Measurements from ENCODE around the gene FSTL4. TPM values are rescaled to one million over a fixed set of nuclear protein-coding genes. Genes with fewer than 3 reads are reported as not detected.

FSTL4 gene
- total RNA-seq, 1 donor from 2014 or later: 0.67 TPM

- no peaks in the 10 kb centered on the region for H3K9me3 ChIP-seq
- TF ChIP-seq CTCF (IDR thresholded peaks at IDR 0.05): no peak
- no peak for ATAC-seq
- H3K4me3 ChIP-seq: no peak overlapping the region
- H3K27me3 ChIP-seq: no peaks in the 10 kb centered on the region
- no peaks in the 10 kb centered on the region for H3K4me1 ChIP-seq
- no peak for DNase-seq
- intact Hi-C loops (cut with DNase I): no loop called here
- H3K27ac ChIP-seq: no peak overlapping the region
- no peaks in the 10 kb centered on the region for H3K36me3 ChIP-seq
Observed at GRCh38 chr5:133265720-133266526, 346.4 kb downstream of the FSTL4 start.

GRCh38 chr5:133265257-133265656, 347.1 kb downstream of the FSTL4 start:
- no peaks in the 10 kb centered on the region for H3K4me1 ChIP-seq
- H3K4me3 ChIP-seq: no peak overlapping the region
- TF ChIP-seq CTCF (IDR thresholded peaks at IDR 0.05): no peak
- H3K27me3 ChIP-seq: no peaks in the 10 kb centered on the region
- no peaks in the 10 kb centered on the region for H3K9me3 ChIP-seq
- DNase-seq (no peak), ATAC-seq (no peak)
- intact Hi-C loops (cut with DNase I): no loop called here
- H3K27ac ChIP-seq: no peak overlapping the region
- H3K36me3 ChIP-seq: no peaks in the 10 kb centered on the region

GRCh38 chr5:133262690-133263089, 349.7 kb downstream of the FSTL4 start:
- intact Hi-C loops (cut with DNase I): no loop called here
- H3K27me3 ChIP-seq: no peaks in the 10 kb centered on the region
- H3K4me1 ChIP-seq: no peaks in the 10 kb centered on the region
- DNase-seq (no peak), ATAC-seq (no peak)
- H3K4me3 ChIP-seq: no peak overlapping the region
- no peak overlapping the region for H3K27ac ChIP-seq
- TF ChIP-seq CTCF (IDR thresholded peaks at IDR 0.05): no peak
- no peaks in the 10 kb centered on the region for H3K9me3 ChIP-seq
- no peaks in the 10 kb centered on the region for H3K36me3 ChIP-seq

- DNase-seq (no peak), ATAC-seq (no peak)
- intact Hi-C loops (cut with DNase I): no loop called here
- Histone ChIP-seq H3K9me3 (no peaks in the 10 kb centered on the region), H3K27ac (no peak overlapping the region), H3K27me3 (no peaks in the 10 kb centered on the region), H3K36me3 (no peaks in the 10 kb centered on the region), H3K4me1 (no peaks in the 10 kb centered on the region), H3K4me3 (no peak overlapping the region)
- no peak for TF ChIP-seq CTCF (IDR thresholded peaks at IDR 0.05)
Observed at GRCh38 chr5:133261993-133262392, 350.3 kb downstream of the FSTL4 start.

- intact Hi-C loops (cut with DNase I): no loop called here
- Histone ChIP-seq H3K4me3 (no peak overlapping the region), H3K4me1 (no peaks in the 10 kb centered on the region), H3K27ac (no peak overlapping the region), H3K36me3 (no peaks in the 10 kb centered on the region), H3K27me3 (no peaks in the 10 kb centered on the region), H3K9me3 (no peaks in the 10 kb centered on the region)
- no peak for TF ChIP-seq CTCF (IDR thresholded peaks at IDR 0.05)
- ATAC-seq: no peak
- no peak for DNase-seq
Observed at GRCh38 chr5:133260715-133261114, 351.6 kb downstream of the FSTL4 start.
